GM18499 (cell line): ENCODE results near the gene FKBP8.
A peak's percentile ranks its signal among the peaks of the same experiment; 100 is the strongest.
"Not testable (repeated sequence)": the region's sequence is repeated elsewhere in the genome, so short reads cannot be mapped to it uniquely, and the experiment has no call there.

Source experiments
- ATAC-seq: cut with Tn5 transposase; IDR thresholded peaks from one replicate; pipeline ENCODE4 v1.9.1; 2021; ENCODE audit warnings: moderate number of reproducible peaks; ENCODE audit not compliant: insufficient read depth, unreplicated experiment

FKBP8 gene

GRCh38 chr19:18559685-18560084, 16.3 kb upstream of the FKBP8 start:
- no peak for ATAC-seq

- no peak for ATAC-seq
These were observed 15.2 kb upstream of the FKBP8 start for GRCh38 chr19:18558604-18559003.

GRCh38 chr19:18558202-18558555, 14.8 kb upstream of the FKBP8 start:
- no peak for ATAC-seq

DNA sequence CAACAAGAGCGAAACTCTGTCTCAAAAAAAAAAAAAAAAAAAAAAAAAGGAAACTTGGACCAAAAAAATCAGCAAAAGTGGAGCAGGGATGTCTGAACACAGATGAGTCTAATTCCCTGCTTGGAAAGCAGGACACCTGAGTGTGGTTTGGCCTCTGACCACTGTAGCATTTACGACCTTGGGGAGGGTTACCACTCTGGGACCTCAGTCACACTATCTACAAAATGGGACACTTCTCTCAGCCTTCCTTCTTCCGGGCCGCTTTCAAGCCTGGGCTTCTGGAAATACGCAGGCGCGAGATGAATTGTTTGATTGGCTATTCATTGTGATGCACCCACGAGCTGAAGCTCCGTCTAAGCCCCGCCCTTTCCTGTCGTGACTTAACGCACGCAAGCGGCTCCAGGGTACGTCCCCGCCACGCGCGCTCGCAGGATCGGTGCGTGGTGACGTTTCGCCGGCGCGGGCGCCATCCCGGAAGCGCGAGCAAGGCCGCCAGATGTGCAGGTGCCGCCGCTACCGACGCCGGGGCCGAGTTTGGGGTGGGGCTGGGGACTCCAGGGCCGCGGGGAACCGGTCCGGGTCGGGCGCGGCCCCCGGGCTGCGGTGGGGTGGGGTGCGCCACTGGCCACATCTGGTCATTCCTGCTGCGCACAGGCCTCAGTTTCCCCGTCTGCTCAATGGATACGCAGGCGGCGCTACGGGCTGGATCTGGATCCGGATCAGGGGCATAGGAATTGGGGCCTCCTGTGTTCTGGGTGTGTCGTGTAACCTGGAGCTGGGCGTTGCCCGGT, 14.2 kb upstream of the FKBP8 start, which contains the start of gene KXD1:
Gene KXD1 (plus strand): TSS at position 460 of the 791 bp plus-strand sequence. CDS start 4,187 bp downstream, outside the sequence.
- ATAC-seq, result peak; percentile 63

- ATAC-seq, result no peak
These were observed 8.3 kb upstream of the FKBP8 start for GRCh38 chr19:18551631-18552030.

DNA sequence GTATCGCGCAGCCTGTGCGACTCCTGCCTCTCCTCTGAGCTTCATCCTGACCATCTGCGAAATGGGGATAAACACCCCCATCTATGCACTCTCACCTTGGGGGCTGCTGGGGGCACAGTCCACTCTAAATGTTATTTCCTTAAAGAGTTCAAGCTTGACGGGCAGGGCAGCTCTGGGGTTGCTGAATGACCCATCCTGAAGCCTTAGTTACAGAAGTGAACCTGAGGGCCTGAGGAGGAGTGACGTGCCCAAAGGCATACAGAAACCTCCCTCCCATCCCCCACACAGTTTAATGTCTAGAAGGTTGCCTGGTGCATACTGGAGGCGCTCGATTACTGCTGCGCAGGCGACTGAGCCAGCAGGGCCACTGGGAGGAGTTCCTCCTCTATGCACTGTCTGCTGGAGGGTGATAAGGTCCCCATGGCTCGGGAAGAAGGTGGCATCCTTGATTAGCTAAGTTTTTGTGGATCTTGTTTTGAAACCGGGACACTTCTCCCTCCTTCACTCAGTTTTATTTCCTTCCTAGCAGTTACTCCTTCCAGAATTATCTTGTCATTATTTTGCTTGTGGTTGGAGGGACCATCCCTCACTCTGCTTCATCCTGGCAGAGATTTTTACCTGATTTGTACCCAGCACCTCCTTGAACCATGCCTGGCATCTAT, 572 bp upstream of the FKBP8 start:
- peak; percentile 64 for ATAC-seq

GRCh38 chr19:18541992-18542940, 1.1 kb downstream of the FKBP8 start:
- ATAC-seq, result no peak

GRCh38 chr19:18541258-18541991, 1.9 kb downstream of the FKBP8 start:
- no peak for ATAC-seq

DNA sequence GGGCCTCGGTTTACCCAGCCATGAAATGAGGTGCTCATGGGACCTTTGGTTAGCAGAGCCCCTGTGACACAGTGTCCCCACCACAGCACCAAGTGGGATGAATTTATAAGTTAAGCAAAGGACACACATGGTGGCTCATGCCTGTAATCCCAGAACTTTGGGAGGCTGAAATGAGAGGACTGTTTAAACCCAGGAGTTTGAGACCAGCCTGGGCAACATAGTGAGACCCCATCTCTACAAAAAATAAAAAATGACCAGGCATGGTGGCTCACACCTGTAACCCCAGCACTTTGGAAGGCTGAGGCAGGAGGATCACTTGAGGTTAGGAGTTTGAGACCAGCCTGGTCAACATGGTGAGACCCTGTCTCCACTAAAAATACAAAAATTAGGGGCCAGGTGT, 3.2 kb downstream of the FKBP8 start:
- not testable (repeated sequence) for ATAC-seq

- no peak for ATAC-seq
These were observed 4.0 kb downstream of the FKBP8 start for GRCh38 chr19:18539372-18539771.

GRCh38 chr19:18538115-18538514, 5.3 kb downstream of the FKBP8 start:
- no peak for ATAC-seq

DNA sequence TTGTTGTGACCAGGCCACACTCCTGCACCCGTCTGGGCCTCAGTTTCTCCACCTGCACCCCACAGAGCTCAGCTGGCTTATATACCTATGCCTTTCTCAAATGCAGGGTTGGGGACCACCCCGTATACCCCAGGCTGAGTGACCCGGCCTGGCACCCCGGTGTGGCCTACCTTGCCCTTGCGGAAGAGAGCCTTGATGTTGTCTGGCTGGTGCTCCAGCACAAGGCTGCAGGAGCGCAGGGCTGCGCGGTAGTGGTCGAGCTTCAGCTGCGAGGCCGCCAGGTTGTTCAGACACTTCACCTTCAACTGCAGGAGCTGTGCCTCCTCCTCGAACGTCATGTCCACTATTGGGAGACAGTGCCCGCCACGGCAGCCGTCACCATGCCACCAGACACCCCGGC, 5.9 kb downstream of the FKBP8 start:
- ATAC-seq, result no peak

DNA sequence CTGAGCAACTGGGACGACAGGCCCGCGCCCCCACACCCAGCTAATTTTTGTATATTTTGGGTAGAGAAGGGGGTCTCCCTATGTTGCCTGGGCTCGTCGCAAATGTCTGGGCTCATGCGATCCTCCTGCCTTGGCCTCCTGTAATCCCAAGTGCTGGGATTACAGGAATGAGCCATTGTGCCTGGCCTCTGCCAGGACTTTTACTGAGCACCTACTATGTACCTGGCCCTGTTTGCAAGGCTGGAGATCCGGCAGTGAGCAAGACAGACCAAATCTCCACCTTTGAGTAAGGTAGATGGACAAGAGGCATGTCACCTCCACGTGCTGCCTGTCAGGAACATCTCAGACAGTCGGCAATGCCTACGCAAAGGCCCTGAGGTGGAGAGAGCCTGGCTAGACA, 6.9 kb downstream of the FKBP8 start:
- ATAC-seq, result no peak

DNA sequence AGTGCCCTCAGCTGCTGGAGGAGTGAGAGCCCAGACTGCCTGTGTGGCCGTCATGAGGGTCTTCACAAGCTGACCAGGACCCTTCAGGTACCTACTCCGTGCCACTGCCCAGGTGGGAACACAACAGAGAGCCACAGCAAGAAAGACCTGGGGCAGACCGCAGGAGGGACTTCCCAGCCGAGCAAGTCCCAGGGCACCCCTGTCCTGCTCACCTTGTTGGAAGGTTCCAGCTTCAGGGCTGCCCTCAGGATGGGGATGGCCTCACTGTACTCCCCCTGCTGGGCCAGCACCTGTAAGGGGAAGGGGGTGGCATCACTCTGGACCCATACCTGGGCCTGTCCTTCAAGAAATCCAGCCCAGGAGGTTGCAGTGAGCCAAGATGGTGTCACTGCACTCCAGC, 10.3 kb downstream of the FKBP8 start:
- no peak for ATAC-seq

DNA sequence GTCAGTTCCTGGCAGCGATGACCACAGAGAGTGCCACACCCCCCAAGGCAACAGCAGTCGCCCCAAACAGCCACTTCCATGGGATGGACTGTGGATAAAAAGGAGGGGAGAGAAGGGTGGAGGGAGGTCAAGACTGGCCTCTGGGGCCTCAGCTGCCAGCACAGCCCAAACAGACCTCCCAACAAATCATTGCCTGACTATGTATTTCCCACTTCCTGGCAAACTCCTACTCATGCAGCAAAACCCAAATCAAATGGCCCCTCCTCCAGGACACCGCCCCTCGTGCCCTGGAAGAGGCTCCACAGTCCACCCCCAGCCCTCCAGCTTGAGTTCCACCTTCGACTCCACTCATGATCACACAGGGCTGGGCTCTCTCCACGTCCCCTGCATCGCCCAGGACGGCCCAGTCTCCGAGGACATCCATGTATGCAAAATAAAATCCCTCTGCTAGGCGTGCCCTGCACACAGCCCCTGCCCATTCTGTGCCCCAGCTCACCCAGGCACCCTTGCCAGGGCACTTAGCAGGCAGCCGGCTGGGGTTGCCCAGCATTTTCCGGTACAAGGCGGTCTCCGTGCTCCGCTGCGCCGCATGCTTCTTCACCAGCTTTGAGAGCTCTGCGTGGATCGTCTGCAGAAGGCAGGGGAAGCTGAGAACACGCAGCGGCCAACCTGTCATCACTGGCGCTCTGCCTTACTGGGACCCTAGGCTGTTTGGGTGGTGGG, 11.0 kb downstream of the FKBP8 start:
- no peak for ATAC-seq

- ATAC-seq, result no peak
These were observed 11.9 kb downstream of the FKBP8 start for GRCh38 chr19:18531485-18531884.

- ATAC-seq, result no peak
These were observed 13.6 kb downstream of the FKBP8 start for GRCh38 chr19:18529782-18530181.

- ATAC-seq, result no peak
These were observed 17.1 kb downstream of the FKBP8 start for GRCh38 chr19:18526316-18526715.

DNA sequence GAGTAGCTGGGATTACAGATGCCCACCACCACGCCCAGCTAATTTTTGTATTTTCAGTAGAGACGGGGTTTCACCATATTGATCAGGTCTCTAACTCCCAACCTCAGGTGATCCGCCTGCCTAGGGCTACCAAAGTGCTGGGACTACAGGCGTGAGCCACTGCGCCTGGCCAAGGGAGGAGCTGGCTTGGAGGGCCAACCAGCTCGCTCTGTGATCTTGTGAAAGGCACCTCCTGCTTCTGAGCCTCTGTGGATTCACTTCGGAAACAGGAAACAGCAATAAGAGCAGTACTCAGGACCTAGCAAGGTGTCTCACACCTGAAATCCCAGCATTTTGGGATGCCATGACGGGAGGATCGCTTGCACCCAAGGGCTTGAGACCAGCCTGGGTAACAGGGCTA, 19.5 kb downstream of the FKBP8 start:
- ATAC-seq, result no peak
